ENCODE results near the gene CBLN3.

Gene CBLN3

GRCh38 chr14:24398293-24398652, 31.2 kb downstream of the CBLN3 start:
- H3K4me3 ChIP-seq (ENCODE audit: low read depth in 1 of 2, low read length in 2 of 2), result no peak overlapping the region

GRCh38 chr14:24397639-24398292, 31.7 kb downstream of the CBLN3 start:
- H3K27me3 ChIP-seq (ENCODE audit: insufficient read depth, low read length, poor library complexity), result peaks cover 49% of the 10 kb centered on the region
- H3K36me3 ChIP-seq (ENCODE audit: insufficient read depth, low read length), result no peaks in the 10 kb centered on the region
- H3K27ac ChIP-seq (ENCODE audit: low read length), result no peak overlapping the region
- H2AFZ ChIP-seq (ENCODE audit: low read depth, low read length), result no peak overlapping the region
- DNase-seq (no peak), ATAC-seq (ENCODE audit: insufficient read depth, low read depth) (no peak)
- H4K20me1 ChIP-seq (ENCODE audit: insufficient read depth, low read length), result no peaks in the 10 kb centered on the region
- H3K4me3 ChIP-seq (ENCODE audit: low read depth in 1 of 2, low read length in 2 of 2), result no peak overlapping the region
- no peaks in the 10 kb centered on the region for H3K79me2 ChIP-seq (ENCODE audit: insufficient read depth, low read length)
- TF ChIP-seq CTCF (IDR thresholded peaks at IDR 0.05; ENCODE audit: borderline replicate concordance, extremely low read depth, low read length, poor library complexity, severe bottlenecking) (no peak), EZH2 (IDR thresholded peaks at IDR 0.05; ENCODE audit: borderline replicate concordance, low read depth, low read length, severe bottlenecking) (no peak)
- no peak overlapping the region for H3K9ac ChIP-seq (ENCODE audit: low read depth, low read length)
- H3K4me1 ChIP-seq (ENCODE audit: insufficient read depth, low read length), result no peaks in the 10 kb centered on the region
- H3K4me2 ChIP-seq (ENCODE audit: insufficient read depth, low read length), result no peak overlapping the region
- H3K9me3 ChIP-seq (ENCODE audit: insufficient read depth, low read length, severe bottlenecking), result no peaks in the 10 kb centered on the region

More at GRCh38 chr14:24398293-24398652, 31.2 kb downstream of the CBLN3 start:
- DNase-seq (no peak), ATAC-seq (ENCODE audit: insufficient read depth, low read depth) (no peak)
- H3K4me1 ChIP-seq (ENCODE audit: insufficient read depth, low read length), result no peaks in the 10 kb centered on the region
- H3K36me3 ChIP-seq (ENCODE audit: insufficient read depth, low read length), result no peaks in the 10 kb centered on the region
- H3K9me3 ChIP-seq (ENCODE audit: insufficient read depth, low read length, severe bottlenecking), result no peaks in the 10 kb centered on the region
- no peaks in the 10 kb centered on the region for H4K20me1 ChIP-seq (ENCODE audit: insufficient read depth, low read length)
- no peak overlapping the region for H3K4me2 ChIP-seq (ENCODE audit: insufficient read depth, low read length)
- peaks cover 53% of the 10 kb centered on the region for H3K27me3 ChIP-seq (ENCODE audit: insufficient read depth, low read length, poor library complexity)
- no peak overlapping the region for H3K27ac ChIP-seq (ENCODE audit: low read length)
- no peak overlapping the region for H2AFZ ChIP-seq (ENCODE audit: low read depth, low read length)
- H3K79me2 ChIP-seq (ENCODE audit: insufficient read depth, low read length), result no peaks in the 10 kb centered on the region
- no peak overlapping the region for H3K9ac ChIP-seq (ENCODE audit: low read depth, low read length)
- TF ChIP-seq CTCF (IDR thresholded peaks at IDR 0.05; ENCODE audit: borderline replicate concordance, extremely low read depth, low read length, poor library complexity, severe bottlenecking), result no peak
- no peak for TF ChIP-seq EZH2 (IDR thresholded peaks at IDR 0.05; ENCODE audit: borderline replicate concordance, low read depth, low read length, severe bottlenecking)

GRCh38 chr14:24395609-24396582, 33.6 kb downstream of the CBLN3 start:
- Histone ChIP-seq H3K36me3 (ENCODE audit: insufficient read depth, low read length) (no peaks in the 10 kb centered on the region), H3K27ac (ENCODE audit: low read length) (no peak overlapping the region), H3K9me3 (ENCODE audit: insufficient read depth, low read length, severe bottlenecking) (no peaks in the 10 kb centered on the region), H4K20me1 (ENCODE audit: insufficient read depth, low read length) (no peaks in the 10 kb centered on the region), H3K4me3 (ENCODE audit: low read depth in 1 of 2, low read length in 2 of 2) (no peak overlapping the region), H3K79me2 (ENCODE audit: insufficient read depth, low read length) (no peaks in the 10 kb centered on the region), H3K27me3 (ENCODE audit: insufficient read depth, low read length, poor library complexity) (peaks cover 38% of the 10 kb centered on the region), H3K9ac (ENCODE audit: low read depth, low read length) (no peak overlapping the region), H2AFZ (ENCODE audit: low read depth, low read length) (no peak overlapping the region), H3K4me2 (ENCODE audit: insufficient read depth, low read length) (no peak overlapping the region), H3K4me1 (ENCODE audit: insufficient read depth, low read length) (no peaks in the 10 kb centered on the region)
- ATAC-seq (ENCODE audit: insufficient read depth, low read depth), result no peak
- DNase-seq, result no peak
- TF ChIP-seq CTCF (IDR thresholded peaks at IDR 0.05; ENCODE audit: borderline replicate concordance, extremely low read depth, low read length, poor library complexity, severe bottlenecking), result no peak
- TF ChIP-seq EZH2 (IDR thresholded peaks at IDR 0.05; ENCODE audit: borderline replicate concordance, low read depth, low read length, severe bottlenecking), result no peak

Measured in DND-41 (cell line).